ENCODE data around the gene RNU6-7. TPM values are rescaled to one million over a fixed set of nuclear protein-coding genes. Genes with fewer than 3 reads are reported as not detected.
A peak's percentile ranks its signal among the peaks of the same experiment; 100 is the strongest.

RNU6-7 gene
- total and polyA plus RNA-seq, 5 donors: not detected

DNA sequence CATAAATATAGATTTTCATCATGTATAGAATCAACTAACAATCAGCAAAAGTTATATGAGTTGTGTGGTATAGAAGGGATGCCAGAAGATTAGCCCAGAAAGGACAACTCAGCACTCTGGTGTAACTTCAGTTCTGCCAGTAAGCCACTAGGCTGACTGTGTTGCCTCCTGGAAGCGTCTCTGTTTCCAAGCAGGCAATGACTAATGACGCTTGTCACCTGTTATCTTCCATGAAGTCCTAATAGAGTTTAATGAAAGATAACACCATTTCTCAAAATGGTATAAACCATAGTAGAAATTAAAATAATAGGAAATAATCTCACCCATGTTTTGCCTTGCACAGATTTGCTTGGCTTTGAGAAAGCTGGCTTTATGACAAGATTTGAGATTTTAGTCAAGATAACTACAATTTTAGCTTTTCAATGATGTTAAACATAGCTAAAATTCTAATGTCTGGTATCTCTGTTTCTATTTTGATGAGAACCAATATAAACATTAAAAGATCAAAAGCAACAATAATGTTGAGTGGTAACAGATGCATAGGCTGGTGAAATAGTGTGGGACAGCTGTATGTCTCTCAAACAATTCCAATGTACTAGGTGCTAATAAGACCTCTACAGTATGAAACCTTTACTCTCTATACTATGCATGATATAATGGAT, 9.0 kb upstream of the RNU6-7 start:
- Histone ChIP-seq H3K9me3 (ENCODE audit: control insufficient read depth, low read length) (no peaks in the 10 kb centered on the region), H3K27me3 (ENCODE audit: control insufficient read depth, insufficient read depth) (no peaks in the 10 kb centered on the region), H3K4me1 (ENCODE audit: control insufficient read depth, insufficient read depth, low read length) (no peaks in the 10 kb centered on the region), H3K27ac (ENCODE audit: low read length) (no peak overlapping the region), H3K4me3 (ENCODE audit: low read length) (no peak overlapping the region)
- DNase-seq (no peak), ATAC-seq (no peak)
- WGBS: 73% methylated on average over 2 of the region's 2 CpGs
- intact Hi-C loops (cut with DNase I): no loop called here

GRCh38 chr14:32193532-32193931, 8.3 kb upstream of the RNU6-7 start:
- DNase-seq: no peak
- Histone ChIP-seq H3K9me3 (ENCODE audit: control insufficient read depth, low read length) (no peaks in the 10 kb centered on the region), H3K27me3 (ENCODE audit: control insufficient read depth, insufficient read depth) (no peaks in the 10 kb centered on the region), H3K27ac (ENCODE audit: low read length) (no peak overlapping the region), H3K4me1 (ENCODE audit: control insufficient read depth, insufficient read depth, low read length) (no peaks in the 10 kb centered on the region), H3K4me3 (ENCODE audit: low read length) (no peak overlapping the region)
- ATAC-seq: no peak
- WGBS: 91% methylated on average over 2 of the region's 2 CpGs
- intact Hi-C loops (cut with DNase I): no loop called here

- no peaks in the 10 kb centered on the region for H3K4me1 ChIP-seq (ENCODE audit: control insufficient read depth, insufficient read depth, low read length)
- ATAC-seq: no peak
- no peak for DNase-seq
- H3K27me3 ChIP-seq (ENCODE audit: control insufficient read depth, insufficient read depth): no peaks in the 10 kb centered on the region
- H3K9me3 ChIP-seq (ENCODE audit: control insufficient read depth, low read length): no peaks in the 10 kb centered on the region
- H3K27ac ChIP-seq (ENCODE audit: low read length): no peak overlapping the region
- WGBS: 70% methylated on average over 1 of the region's 1 CpG
- intact Hi-C loops (cut with DNase I): no loop called here
- no peak overlapping the region for H3K4me3 ChIP-seq (ENCODE audit: low read length)
Observed at GRCh38 chr14:32195636-32196035, 6.2 kb upstream of the RNU6-7 start.

DNA sequence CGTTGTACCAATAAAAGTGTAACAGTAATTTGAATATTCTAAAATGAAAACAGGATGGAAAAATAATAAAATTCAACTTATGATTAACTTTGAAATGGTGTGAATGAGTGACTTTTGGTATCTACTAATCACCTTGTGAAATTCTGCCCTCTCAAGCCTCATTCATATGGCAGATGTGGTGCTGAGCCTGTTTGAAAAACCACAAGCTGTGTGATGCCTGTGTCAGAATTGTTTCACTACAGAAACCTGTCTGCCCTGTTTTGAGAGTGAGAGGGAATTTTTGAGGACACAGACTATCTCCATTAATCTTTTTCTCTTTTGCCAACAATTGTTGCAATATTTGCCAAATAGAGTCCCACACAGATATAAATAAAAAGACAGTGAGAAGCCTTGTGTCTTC, 3.9 kb upstream of the RNU6-7 start:
- H3K27me3 ChIP-seq (ENCODE audit: control insufficient read depth, insufficient read depth): no peaks in the 10 kb centered on the region
- DNase-seq: no peak
- no peaks in the 10 kb centered on the region for H3K9me3 ChIP-seq (ENCODE audit: control insufficient read depth, low read length)
- H3K27ac ChIP-seq (ENCODE audit: low read length): no peak overlapping the region
- intact Hi-C loops (cut with DNase I): no loop called here
- H3K4me1 ChIP-seq (ENCODE audit: control insufficient read depth, insufficient read depth, low read length): no peaks in the 10 kb centered on the region
- WGBS: 68% methylated on average over 1 of the region's 1 CpG
- no peak for ATAC-seq
- no peak overlapping the region for H3K4me3 ChIP-seq (ENCODE audit: low read length)

DNA sequence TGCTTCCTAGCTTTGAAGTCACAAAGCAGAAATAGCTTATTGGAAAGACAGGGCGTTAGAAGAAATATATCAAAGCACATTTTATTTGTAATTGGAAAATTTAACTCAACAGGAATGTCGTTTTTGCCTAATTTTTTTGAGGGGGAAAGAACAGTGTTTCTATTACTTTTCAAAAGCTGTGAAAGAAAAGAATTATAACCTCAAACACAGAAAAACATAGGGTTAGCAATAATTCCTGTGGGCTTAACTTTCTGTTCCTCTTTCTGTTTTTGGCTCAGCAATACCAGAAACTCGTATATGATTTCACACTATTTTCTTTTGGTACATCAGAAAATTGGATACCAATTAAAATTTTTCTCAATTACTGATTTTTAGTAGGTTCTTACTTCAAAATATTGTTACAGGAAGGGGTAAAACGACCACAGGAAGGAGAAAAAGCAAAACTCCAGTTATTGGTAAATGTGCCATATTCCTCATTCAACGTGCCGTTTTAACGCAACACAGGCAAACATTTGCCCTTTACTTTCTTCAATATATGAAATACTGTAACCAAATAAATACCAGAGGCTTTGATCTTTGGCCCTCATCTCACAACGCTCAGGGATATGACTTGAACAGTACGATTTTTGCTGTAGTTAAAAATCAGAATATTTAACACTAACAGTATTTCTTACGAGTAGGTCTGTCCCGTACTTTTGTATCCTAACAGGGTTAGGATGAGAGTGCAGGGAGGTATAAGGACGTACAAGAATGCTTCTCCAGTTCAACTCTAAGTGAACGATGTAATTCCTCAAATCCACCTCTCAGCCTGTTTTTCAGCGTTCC, 1.3 kb upstream of the RNU6-7 start:
- WGBS: 10% methylated on average over 14 of the region's 14 CpGs
- peak overlapping the region; percentile 84 for H3K27ac ChIP-seq (ENCODE audit: low read length)
- H3K4me1 ChIP-seq (ENCODE audit: control insufficient read depth, insufficient read depth, low read length): no peaks in the 10 kb centered on the region
- ATAC-seq (no peak), DNase-seq (no peak)
- peak overlapping the region; percentile 56 for H3K4me3 ChIP-seq (ENCODE audit: low read length)
- intact Hi-C loops (cut with DNase I): loop anchor here in 2 of 4 donors (5.0 to 10.0 kb wide), 2 partner anchors 123 to 636 kb away; partner anchors contain the start of genes ARHGAP5 (in 1 of the 2) and NUBPL (in 1 of the 2)
- no peaks in the 10 kb centered on the region for H3K27me3 ChIP-seq (ENCODE audit: control insufficient read depth, insufficient read depth)
- H3K9me3 ChIP-seq (ENCODE audit: control insufficient read depth, low read length): no peaks in the 10 kb centered on the region

- peak; percentile 85 to 89 for ATAC-seq
- Histone ChIP-seq H3K4me1 (ENCODE audit: control insufficient read depth, insufficient read depth, low read length) (no peaks in the 10 kb centered on the region), H3K9me3 (ENCODE audit: control insufficient read depth, low read length) (no peaks in the 10 kb centered on the region), H3K27me3 (ENCODE audit: control insufficient read depth, insufficient read depth) (no peaks in the 10 kb centered on the region), H3K27ac (ENCODE audit: low read length) (peak overlapping the region; percentile 84), H3K4me3 (ENCODE audit: low read length) (peak overlapping the region; percentile 56)
- WGBS: under 1% methylated on average over 46 of the region's 46 CpGs
- peak; percentile 85 to 94 (median 94) for DNase-seq
- intact Hi-C loops (cut with DNase I): loop anchor here in 2 of 4 donors (5.0 to 10.0 kb wide), 2 partner anchors 124 to 637 kb away; partner anchors contain the start of genes ARHGAP5 (in 1 of the 2) and NUBPL (in 1 of the 2)
Observed at GRCh38 chr14:32201193-32201815, 541 bp upstream of the RNU6-7 start.

DNA sequence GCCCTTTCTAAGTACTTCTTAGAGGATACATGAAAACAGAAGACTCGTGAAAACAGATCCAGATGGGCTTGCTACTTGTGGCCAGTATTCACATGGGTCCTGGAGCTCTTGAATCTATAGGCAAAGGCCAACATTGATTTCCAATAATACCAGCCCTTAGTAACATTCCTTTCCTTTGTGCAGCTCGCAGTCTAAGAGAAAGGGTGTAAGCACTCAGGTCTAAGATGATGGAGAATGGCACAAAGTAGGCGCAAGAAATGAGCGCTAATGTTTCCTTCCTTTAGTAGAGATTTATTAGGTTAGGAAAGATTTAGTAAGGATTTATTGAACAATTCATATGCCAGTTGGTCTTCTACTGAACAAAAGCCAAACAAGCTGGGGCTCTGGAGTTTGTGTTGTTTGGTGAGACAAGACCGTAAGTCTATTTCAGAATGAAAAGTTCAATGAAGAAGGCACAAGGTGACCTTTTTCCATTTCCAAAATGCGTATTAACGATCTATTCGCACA, 699 bp downstream of the RNU6-7 start:
- no peak for ATAC-seq

DNA sequence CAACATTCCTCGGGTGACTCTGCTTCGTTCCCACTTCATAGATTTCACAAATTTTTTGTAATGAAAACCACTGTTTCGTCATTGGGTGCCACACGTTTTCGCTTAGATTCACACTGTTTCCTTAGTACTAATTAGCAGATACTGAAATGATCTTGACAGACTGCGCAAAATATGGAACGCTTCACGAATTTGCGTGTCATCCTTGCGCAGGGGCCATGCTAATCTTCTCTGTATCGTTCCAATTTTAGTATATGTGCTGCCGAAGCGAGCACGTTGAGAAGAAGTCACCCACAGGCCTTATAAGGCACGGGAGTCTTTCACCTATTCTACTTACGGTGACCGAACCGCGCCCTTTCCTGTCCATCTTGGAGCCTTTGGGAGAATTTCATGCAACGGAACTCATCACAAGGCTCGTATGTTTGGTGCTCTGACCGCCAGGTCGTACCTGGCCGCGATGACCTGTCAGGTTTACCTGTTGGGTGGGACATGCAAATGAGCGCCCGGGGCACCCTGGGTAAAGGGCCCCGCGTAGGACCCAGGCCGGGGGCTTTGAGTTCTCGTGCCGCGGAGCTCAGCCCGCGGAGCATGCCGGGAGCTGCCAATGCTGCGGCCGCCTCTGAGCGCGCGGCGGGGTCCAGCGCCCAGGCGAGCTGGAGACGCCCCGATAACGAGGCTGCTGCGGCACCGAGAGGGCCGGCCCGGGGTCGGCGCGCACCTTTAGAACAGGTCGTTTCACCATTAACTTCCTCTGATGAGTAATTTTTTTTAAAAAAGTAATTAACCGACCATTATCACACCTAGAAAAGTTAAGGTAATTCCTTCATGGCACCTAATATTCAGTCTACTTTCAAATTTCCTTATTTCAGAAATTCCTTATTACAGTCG, 1.4 kb downstream of the RNU6-7 start, which contains the start of gene RNU6-8:
TSS of gene RNU6-8 (minus strand) at position 272 of the 885 bp plus-strand sequence.
- ATAC-seq (peak; percentile 96 to 97), DNase-seq (peak; percentile 90 to 96 (median 96))
- intact Hi-C loops (cut with DNase I): loop anchor here in 3 of 4 donors (2.0 to 10.0 kb wide), 3 partner anchors 126 to 638 kb away; partner anchors contain the start of genes ARHGAP5 (in 2 of the 3) and NUBPL (in 1 of the 3)
- no peaks in the 10 kb centered on the region for H3K27me3 ChIP-seq (ENCODE audit: control insufficient read depth, insufficient read depth)
- WGBS: under 1% methylated on average over 57 of the region's 57 CpGs
- no peaks in the 10 kb centered on the region for H3K4me1 ChIP-seq (ENCODE audit: control insufficient read depth, insufficient read depth, low read length)
- H3K4me3 ChIP-seq (ENCODE audit: low read length): peak within 1 kb of the TSS; percentile 56
- peak within 1 kb of the TSS; percentile 92 for H3K27ac ChIP-seq (ENCODE audit: low read length)
- H3K9me3 ChIP-seq (ENCODE audit: control insufficient read depth, low read length): no peaks in the 10 kb centered on the region

More for the DNA sequence above, 699 bp downstream of the RNU6-7 start:
- no peak for DNase-seq
- 2% methylated on average over 8 of the region's 8 CpGs for WGBS
- Histone ChIP-seq H3K4me1 (ENCODE audit: control insufficient read depth, insufficient read depth, low read length) (no peaks in the 10 kb centered on the region), H3K4me3 (ENCODE audit: low read length) (peak overlapping the region; percentile 56), H3K27me3 (ENCODE audit: control insufficient read depth, insufficient read depth) (no peaks in the 10 kb centered on the region), H3K27ac (ENCODE audit: low read length) (peak overlapping the region; percentile 84), H3K9me3 (ENCODE audit: control insufficient read depth, low read length) (no peaks in the 10 kb centered on the region)
- intact Hi-C loops (cut with DNase I): loop anchor here in 3 of 4 donors (2.0 to 10.0 kb wide), 3 partner anchors 125 to 638 kb away; partner anchors contain the start of genes ARHGAP5 (in 2 of the 3) and NUBPL (in 1 of the 3)

DNA sequence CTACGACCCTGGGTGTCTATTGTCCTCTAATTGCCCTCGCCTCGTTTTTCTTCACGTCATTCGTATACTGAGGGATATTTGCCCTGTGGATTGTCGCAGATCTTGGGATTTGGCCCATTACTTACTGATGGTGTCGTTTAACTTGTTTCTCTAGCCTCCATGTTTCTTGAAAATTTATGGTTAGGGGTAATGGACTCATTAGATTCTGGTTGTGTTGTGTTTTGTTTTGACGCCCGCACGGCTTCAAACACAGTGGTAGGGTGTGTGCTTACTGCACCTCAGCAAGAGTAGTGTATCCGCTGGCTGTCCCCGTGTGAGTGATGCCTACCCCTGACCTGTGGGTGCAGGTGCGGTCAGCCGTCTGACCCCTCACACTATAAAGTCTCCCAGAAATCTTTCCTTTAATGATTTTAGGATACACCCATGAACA, 2.1 kb downstream of the RNU6-7 start:
- Histone ChIP-seq H3K27me3 (ENCODE audit: control insufficient read depth, insufficient read depth) (no peaks in the 10 kb centered on the region), H3K27ac (ENCODE audit: low read length) (peak overlapping the region; percentile 92), H3K4me1 (ENCODE audit: control insufficient read depth, insufficient read depth, low read length) (no peaks in the 10 kb centered on the region), H3K4me3 (ENCODE audit: low read length) (peak overlapping the region; percentile 56), H3K9me3 (ENCODE audit: control insufficient read depth, low read length) (no peaks in the 10 kb centered on the region)
- intact Hi-C loops (cut with DNase I): loop anchor here in 3 of 4 donors (2.0 to 10.0 kb wide), 3 partner anchors 127 to 639 kb away; partner anchors contain the start of genes ARHGAP5 (in 2 of the 3) and NUBPL (in 1 of the 3)
- DNase-seq (peak in 1 of 3 donors; percentile 58), ATAC-seq (peak in 1 of 2 donors; percentile 17)
- WGBS: 3% methylated on average over 14 of the region's 14 CpGs
